WTC11 (cell line): ENCODE results near the gene DRD2. TPM values are rescaled to one million over a fixed set of nuclear protein-coding genes. Genes with fewer than 3 reads are reported as not detected.

Source experiments
- ATAC-seq: fragments of 200-7000 bp; cut with Tn5 transposase; 2 replicates; pipeline ENCODE4 v1.10.0; 2021; ENCODE audit warnings: mild to moderate bottlenecking, moderate library complexity
- CTCF ChIA-PET: fragments of 300-600 bp; sonication (Branson Sonifier 250); formaldehyde crosslinking; loops from one replicate; lab custom pipeline; 2021; ENCODE audit warnings: antibody characterized with exemption; lab: Charles Lee
- POLR2A ChIA-PET: fragments of 350-600 bp; sonication (Branson Sonifier 250); formaldehyde crosslinking; loops from one replicate; lab custom pipeline; 2021; ENCODE audit warnings: antibody characterized with exemption; lab: Charles Lee
- DNase-seq: peaks from one replicate; pipeline ENCODE4 v3.0.0; 2021; ENCODE audit warnings: low spot score
- H3K27ac Mint-ChIP-seq: 2 replicates; pipeline ENCODE4 v1.8.0; 2021; ENCODE audit warnings: mixed read lengths
- H3K27me3 Mint-ChIP-seq: 2 replicates; pipeline ENCODE4 v1.8.0; 2021; ENCODE audit warnings: low read depth, mild to moderate bottlenecking, moderate library complexity, mixed read lengths
- H3K36me3 Mint-ChIP-seq: 2 replicates; pipeline ENCODE4 v1.8.0; 2021; ENCODE audit warnings: mixed read lengths
- H3K4me1 Mint-ChIP-seq: 2 replicates; pipeline ENCODE4 v1.8.0; 2022; ENCODE audit warnings: mixed read lengths
- H3K4me3 Mint-ChIP-seq: 2 replicates; pipeline ENCODE4 v1.8.0; 2021; ENCODE audit warnings: mild to moderate bottlenecking, moderate library complexity, mixed read lengths
- H3K9me3 Mint-ChIP-seq: 2 replicates; pipeline ENCODE4 v1.8.0; 2021; ENCODE audit warnings: mixed read lengths
- AFF4 ChIP-seq: sonication (generic); formaldehyde crosslinking; IDR thresholded peaks from 2 replicates; pipeline ENCODE4 v1.8.1; 2023; ENCODE audit warnings: mild to moderate bottlenecking, missing genetic modification reagents, borderline replicate concordance
- ATF6 ChIP-seq: sonication (generic); formaldehyde crosslinking; IDR thresholded peaks from 2 replicates; pipeline ENCODE4 v1.8.1; 2023; ENCODE audit warnings: mild to moderate bottlenecking, missing genetic modification reagents
- CBFB ChIP-seq: sonication (generic); formaldehyde crosslinking; IDR thresholded peaks from 2 replicates; pipeline ENCODE4 v1.8.1; 2022; ENCODE audit warnings: mild to moderate bottlenecking, low read depth, missing genetic modification reagents
- E2F4 ChIP-seq: sonication (generic); formaldehyde crosslinking; IDR thresholded peaks from 2 replicates; pipeline ENCODE4 v1.8.1; 2022; ENCODE audit warnings: low read depth, mild to moderate bottlenecking, moderate library complexity, missing genetic modification reagents, borderline replicate concordance
- FOXP1 ChIP-seq: sonication (generic); formaldehyde crosslinking; IDR thresholded peaks from 2 replicates; pipeline ENCODE4 v1.8.0; 2022; ENCODE audit warnings: missing genetic modification reagents, mild to moderate bottlenecking, moderate library complexity, borderline replicate concordance
- FOXP4 ChIP-seq: sonication (generic); formaldehyde crosslinking; IDR thresholded peaks from 2 replicates; pipeline ENCODE4 v1.8.0; 2022; ENCODE audit warnings: mild to moderate bottlenecking, missing genetic modification reagents
- KAT7 ChIP-seq: sonication (generic); formaldehyde crosslinking; IDR thresholded peaks from 2 replicates; pipeline ENCODE4 v1.8.1; 2023; ENCODE audit warnings: missing genetic modification reagents, mild to moderate bottlenecking, borderline replicate concordance
- MLX ChIP-seq: sonication (generic); formaldehyde crosslinking; IDR thresholded peaks from 2 replicates; pipeline ENCODE4 v1.8.1; 2023; ENCODE audit warnings: mild to moderate bottlenecking, missing genetic modification reagents, moderate library complexity
- NFATC4 ChIP-seq: fragments of 250-450 bp; sonication (Bioruptor Pico); IDR thresholded peaks from 2 replicates; pipeline ENCODE4 v1.9.0; 2021; ENCODE audit warnings: mild to moderate bottlenecking
- SMAD3 ChIP-seq: sonication (generic); formaldehyde crosslinking; IDR thresholded peaks from 2 replicates; pipeline ENCODE4 v1.8.0; 2022; ENCODE audit warnings: missing genetic modification reagents, mild to moderate bottlenecking, borderline replicate concordance
- USF2 ChIP-seq: sonication (generic); formaldehyde crosslinking; IDR thresholded peaks from 2 replicates; pipeline ENCODE4 v1.8.1; 2023; ENCODE audit warnings: mild to moderate bottlenecking, missing genetic modification reagents, moderate library complexity
- ZNF263 ChIP-seq: sonication (generic); formaldehyde crosslinking; IDR thresholded peaks from 2 replicates; pipeline ENCODE4 v1.8.1; 2022; ENCODE audit warnings: low read depth, mild to moderate bottlenecking, moderate library complexity, missing genetic modification reagents
- ZNF317 ChIP-seq: sonication (generic); formaldehyde crosslinking; IDR thresholded peaks from 2 replicates; pipeline ENCODE4 v1.8.1; 2023; ENCODE audit warnings: low read depth, mild to moderate bottlenecking, moderate library complexity, missing genetic modification reagents, borderline replicate concordance
- ZNF671 ChIP-seq: fragments of 250-450 bp; sonication (Bioruptor Pico); IDR thresholded peaks from 2 replicates; pipeline ENCODE4 v1.8.0; 2021; ENCODE audit warnings: mild to moderate bottlenecking
- total RNA-seq: library from RNA; stranded (reverse); gene quantifications from 3 replicates; pipeline ENCODE4 v1.2.3, GENCODE V29; 2021

The DRD2 gene
- total RNA-seq, 1 experiment from 2014 or later = 0.20 TPM

- ChIA-PET POLR2A (interaction anchor here (0.7 kb wide), 1 partner anchor 11 kb away, joined by 3 read pairs; no protein-coding TSS in a partner anchor), CTCF (no interaction called here)
- Mint-ChIP-seq H3K36me3 (no peaks in the 10 kb centered on the region), H3K27me3 (no peaks in the 10 kb centered on the region), H3K9me3 (no peaks in the 10 kb centered on the region), H3K4me1 (no peaks in the 10 kb centered on the region), H3K4me3 (no peak overlapping the region), H3K27ac (no peak overlapping the region)
- TF ChIP-seq FOXP4 = no peak
- no peak for TF ChIP-seq NFATC4 (CRISPR knock-in tag)
- TF ChIP-seq SMAD3 = no peak
- no peak for TF ChIP-seq E2F4 (CRISPR knock-in tag)
- TF ChIP-seq ATF6 = no peak
- TF ChIP-seq FOXP1 = no peak
- TF ChIP-seq KAT7 = no peak
- ATAC-seq (no peak), DNase-seq (no peak)
Observed at GRCh38 chr11:113496026-113496651, 20.9 kb upstream of the DRD2 start.

- Mint-ChIP-seq H3K4me3 (no peak overlapping the region), H3K4me1 (no peaks in the 10 kb centered on the region), H3K36me3 (no peaks in the 10 kb centered on the region), H3K9me3 (no peaks in the 10 kb centered on the region), H3K27me3 (no peaks in the 10 kb centered on the region), H3K27ac (no peak overlapping the region)
- ChIA-PET CTCF (interaction anchor here (0.6 to 1.4 kb wide), 5 partner anchors 9 to 938 kb away, joined by 3 to 6 read pairs (median 4); partner anchors contain the start of gene ANKK1), POLR2A (no interaction called here)
- DNase-seq = no peak
- TF ChIP-seq CBFB (CRISPR knock-in tag) (no peak), FOXP4 (no peak), FOXP1 (no peak), AFF4 (CRISPR knock-in tag) (no peak), ATF6 (no peak), MLX (CRISPR knock-in tag) (no peak), ZNF671 (CRISPR knock-in tag) (no peak), ZNF263 (CRISPR knock-in tag) (no peak), ZNF317 (no peak), USF2 (no peak)
- no peak for ATAC-seq
Observed at GRCh38 chr11:113494021-113494420, 18.8 kb upstream of the DRD2 start.
